ENCODE results near the gene ARID1B.

The ARID1B gene

DNA sequence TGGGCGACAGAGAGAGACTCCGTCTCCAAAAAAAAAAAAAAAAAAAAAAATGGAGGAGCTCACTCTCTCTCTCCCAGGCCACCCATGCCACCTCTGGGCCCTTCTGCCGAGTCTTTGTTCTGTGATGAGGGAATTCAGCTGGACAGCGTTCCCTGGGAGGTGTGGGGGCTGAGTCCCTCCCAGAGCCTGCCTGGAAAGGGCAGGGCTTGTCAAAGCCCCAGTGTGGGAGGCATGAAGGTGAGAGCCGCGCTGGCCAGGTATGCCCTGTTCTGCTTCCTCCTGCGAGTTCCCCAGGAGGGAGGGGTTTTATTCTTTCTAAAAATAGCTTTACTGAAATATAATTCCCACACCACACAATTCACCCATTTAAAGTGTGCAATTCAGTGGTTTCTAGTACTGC is 476.5 kb downstream of the ARID1B start:
- DNase-seq (ENCODE audit: low read depth in 1 of 2, low spot score in 1 of 2): no peak

DNA sequence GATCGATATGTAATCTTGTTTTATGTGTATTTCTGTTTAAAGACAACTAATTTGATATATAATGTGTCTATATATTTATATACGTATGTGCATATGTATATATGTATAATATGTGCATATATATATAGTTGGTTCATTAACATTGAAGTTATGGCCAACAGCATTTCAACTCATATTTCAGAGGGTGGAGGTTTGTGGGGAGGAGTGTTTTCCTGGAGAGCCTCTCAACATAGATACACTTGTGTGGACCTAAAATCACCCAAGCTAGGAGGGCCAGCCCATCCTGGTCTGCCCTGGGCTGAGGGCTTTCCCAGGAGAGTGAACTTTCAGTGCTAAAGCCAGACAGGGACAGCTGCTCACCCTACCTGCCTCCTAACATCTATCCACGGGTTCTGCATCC is 477.4 kb downstream of the ARID1B start:
- no peak for DNase-seq (ENCODE audit: low read depth in 1 of 2, low spot score in 1 of 2)

DNA sequence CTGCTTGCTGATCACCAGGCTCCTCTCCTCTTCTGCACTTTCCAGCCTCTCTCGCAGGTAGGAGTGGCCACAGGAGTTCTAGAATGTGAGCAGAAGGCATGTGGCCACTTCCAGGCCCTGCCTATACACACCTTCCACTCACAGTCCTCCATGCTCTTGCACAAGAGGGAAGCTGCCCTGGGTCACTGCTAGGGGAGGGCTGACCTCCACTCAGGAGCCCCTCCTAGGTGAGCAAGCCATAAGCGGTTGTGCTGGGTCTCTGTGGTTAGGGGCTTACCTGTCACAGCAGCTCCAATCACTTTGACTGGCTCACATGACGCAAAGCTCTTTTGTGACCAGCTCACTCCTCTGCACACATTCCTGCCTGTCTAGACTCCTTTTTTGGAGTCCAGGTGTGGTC is 477.9 kb downstream of the ARID1B start:
- DNase-seq (ENCODE audit: low read depth in 1 of 2, low spot score in 1 of 2): no peak

DNA sequence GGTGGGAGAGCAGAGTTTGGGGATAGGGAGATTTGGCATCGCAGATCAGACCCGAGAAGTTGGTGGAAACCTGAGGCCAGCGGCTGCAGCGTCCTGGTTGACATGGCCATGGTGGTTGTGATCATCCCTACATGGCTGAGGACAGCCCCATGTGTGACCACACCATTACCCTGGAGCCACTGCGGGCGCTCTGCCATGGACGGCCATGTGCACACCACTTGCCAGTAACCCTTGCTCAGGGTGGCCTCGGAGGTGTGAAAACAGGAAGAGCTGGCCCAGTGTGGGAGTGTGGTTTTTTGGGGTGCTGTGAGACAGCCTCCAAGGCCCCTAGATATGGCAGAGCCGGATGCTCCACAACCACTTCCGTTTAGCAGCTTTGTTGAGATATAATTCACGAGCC is 481.7 kb downstream of the ARID1B start:
- no peak for DNase-seq (ENCODE audit: low read depth in 1 of 2, low spot score in 1 of 2)

DNA sequence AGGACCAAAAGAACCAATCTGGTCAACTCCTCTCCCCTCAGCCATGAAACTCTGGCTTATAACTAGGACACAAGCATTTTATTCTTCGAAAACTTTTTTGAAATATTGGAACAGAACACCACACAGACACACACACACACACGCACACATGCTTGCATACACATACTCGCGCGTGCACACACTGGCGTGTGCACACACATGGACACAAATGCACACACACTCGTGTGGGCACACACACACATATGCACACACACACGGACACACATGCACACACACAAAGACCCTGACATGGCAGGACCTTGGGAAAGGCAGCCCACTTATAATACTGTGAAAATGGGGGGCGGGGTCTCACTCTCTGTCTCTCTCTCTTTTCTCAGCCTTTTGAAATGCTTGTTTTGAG is 482.3 kb downstream of the ARID1B start:
- no peak for DNase-seq (ENCODE audit: low read depth in 1 of 2, low spot score in 1 of 2)
